Lower leg skin (tissue), 3 donors: ENCODE data around the gene MPST.

Experiments used
- POLR2A ChIP-seq, 2 donors: fragments of 450-650 bp; IDR thresholded peaks; one replicate each; pipeline ENCODE4 v1.6.1; 2016 to 2017; ENCODE audit warnings: antibody characterized with exemption in 2 of 2, mild to moderate bottlenecking in 1 of 2, moderate library complexity in 1 of 2
- TF ChIP-seq, protein P1 (sequence below), 3 donors: fragments of 450-650 bp; IDR thresholded peaks; one replicate each; pipeline ENCODE4 v1.5.1; 2016; ENCODE audit warnings: antibody characterized with exemption in 3 of 3, mild to moderate bottlenecking in 3 of 3, moderate library complexity in 2 of 3

DNA sequence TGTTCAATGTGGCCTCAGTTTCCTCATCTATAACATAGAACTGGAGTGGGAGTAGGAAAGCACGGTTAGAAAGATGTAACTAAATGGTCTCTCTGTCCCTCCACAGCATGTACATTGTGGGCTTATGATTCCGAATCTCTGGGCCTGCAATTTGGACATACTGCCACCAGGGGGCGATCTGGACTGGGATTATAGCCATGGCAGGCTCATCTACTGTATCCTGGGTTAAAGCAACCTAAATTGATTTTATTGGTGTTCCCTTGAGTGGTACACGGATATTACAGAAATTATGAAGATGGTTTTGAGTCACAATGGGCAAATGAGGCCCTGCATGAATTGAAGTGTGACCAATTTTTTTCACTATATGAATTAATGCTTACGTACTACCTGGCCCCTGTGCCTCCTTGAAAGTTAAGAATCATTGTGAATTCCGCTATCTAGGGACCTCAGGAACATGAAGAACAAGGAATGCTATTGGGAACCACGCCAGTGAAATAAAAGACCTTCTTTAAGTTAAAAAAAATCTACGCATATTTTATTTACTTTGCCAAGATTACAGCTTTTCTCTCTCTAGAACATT, 33.2 kb upstream of the MPST start:
- TF ChIP-seq, protein P1, sequence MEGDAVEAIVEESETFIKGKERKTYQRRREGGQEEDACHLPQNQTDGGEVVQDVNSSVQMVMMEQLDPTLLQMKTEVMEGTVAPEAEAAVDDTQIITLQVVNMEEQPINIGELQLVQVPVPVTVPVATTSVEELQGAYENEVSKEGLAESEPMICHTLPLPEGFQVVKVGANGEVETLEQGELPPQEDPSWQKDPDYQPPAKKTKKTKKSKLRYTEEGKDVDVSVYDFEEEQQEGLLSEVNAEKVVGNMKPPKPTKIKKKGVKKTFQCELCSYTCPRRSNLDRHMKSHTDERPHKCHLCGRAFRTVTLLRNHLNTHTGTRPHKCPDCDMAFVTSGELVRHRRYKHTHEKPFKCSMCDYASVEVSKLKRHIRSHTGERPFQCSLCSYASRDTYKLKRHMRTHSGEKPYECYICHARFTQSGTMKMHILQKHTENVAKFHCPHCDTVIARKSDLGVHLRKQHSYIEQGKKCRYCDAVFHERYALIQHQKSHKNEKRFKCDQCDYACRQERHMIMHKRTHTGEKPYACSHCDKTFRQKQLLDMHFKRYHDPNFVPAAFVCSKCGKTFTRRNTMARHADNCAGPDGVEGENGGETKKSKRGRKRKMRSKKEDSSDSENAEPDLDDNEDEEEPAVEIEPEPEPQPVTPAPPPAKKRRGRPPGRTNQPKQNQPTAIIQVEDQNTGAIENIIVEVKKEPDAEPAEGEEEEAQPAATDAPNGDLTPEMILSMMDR (IDR thresholded peaks at IDR 0.05) = no peak
- no peak for TF ChIP-seq POLR2A (IDR thresholded peaks at IDR 0.05)
